GM20000 (cell line): ENCODE results near the gene EXOC6B.

Source experiments
- DNase-seq: peaks from one replicate; pipeline ENCODE4 v3.0.0; 2012; ENCODE audit warnings: low spot score
- TF ChIP-seq, protein P1 (sequence below): IDR thresholded peaks from 2 replicates; pipeline ENCODE4 v1.5.1; 2012; ENCODE audit warnings: mild to moderate bottlenecking, control low read depth; ENCODE audit errors: extremely low read depth, missing control alignments

Gene EXOC6B

DNA sequence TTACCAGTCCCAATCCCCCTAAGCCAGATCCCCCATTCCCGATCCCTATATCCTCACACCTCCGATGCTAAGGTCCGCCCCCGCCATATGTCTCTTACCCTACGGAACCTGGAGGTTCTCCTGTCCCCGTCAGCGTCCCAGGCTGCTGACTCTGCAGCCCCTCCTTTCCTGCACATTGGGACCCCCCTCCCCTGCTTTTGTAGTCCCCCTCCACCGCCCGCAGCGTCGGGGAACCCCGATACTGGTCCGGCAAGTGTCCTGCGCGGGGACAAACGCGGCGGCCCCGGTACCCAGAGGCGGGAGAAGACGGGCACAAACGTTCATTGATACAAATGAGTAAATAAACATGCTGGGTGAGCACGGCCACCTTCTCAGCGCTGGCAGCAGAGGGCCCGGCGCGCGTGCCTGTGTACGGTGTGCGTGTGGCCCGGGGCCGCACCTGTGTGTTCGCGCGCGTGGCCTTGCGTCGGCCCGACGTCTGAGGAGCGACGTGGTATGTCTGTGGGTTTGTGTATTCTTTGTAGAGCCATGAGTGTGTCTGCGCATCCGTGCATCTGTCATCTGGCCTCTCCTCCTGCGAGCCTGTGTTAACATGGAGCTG lies 676.2 kb downstream of the EXOC6B start:
- no peak for DNase-seq
- TF ChIP-seq, protein P1, sequence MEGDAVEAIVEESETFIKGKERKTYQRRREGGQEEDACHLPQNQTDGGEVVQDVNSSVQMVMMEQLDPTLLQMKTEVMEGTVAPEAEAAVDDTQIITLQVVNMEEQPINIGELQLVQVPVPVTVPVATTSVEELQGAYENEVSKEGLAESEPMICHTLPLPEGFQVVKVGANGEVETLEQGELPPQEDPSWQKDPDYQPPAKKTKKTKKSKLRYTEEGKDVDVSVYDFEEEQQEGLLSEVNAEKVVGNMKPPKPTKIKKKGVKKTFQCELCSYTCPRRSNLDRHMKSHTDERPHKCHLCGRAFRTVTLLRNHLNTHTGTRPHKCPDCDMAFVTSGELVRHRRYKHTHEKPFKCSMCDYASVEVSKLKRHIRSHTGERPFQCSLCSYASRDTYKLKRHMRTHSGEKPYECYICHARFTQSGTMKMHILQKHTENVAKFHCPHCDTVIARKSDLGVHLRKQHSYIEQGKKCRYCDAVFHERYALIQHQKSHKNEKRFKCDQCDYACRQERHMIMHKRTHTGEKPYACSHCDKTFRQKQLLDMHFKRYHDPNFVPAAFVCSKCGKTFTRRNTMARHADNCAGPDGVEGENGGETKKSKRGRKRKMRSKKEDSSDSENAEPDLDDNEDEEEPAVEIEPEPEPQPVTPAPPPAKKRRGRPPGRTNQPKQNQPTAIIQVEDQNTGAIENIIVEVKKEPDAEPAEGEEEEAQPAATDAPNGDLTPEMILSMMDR, result no peak

DNA sequence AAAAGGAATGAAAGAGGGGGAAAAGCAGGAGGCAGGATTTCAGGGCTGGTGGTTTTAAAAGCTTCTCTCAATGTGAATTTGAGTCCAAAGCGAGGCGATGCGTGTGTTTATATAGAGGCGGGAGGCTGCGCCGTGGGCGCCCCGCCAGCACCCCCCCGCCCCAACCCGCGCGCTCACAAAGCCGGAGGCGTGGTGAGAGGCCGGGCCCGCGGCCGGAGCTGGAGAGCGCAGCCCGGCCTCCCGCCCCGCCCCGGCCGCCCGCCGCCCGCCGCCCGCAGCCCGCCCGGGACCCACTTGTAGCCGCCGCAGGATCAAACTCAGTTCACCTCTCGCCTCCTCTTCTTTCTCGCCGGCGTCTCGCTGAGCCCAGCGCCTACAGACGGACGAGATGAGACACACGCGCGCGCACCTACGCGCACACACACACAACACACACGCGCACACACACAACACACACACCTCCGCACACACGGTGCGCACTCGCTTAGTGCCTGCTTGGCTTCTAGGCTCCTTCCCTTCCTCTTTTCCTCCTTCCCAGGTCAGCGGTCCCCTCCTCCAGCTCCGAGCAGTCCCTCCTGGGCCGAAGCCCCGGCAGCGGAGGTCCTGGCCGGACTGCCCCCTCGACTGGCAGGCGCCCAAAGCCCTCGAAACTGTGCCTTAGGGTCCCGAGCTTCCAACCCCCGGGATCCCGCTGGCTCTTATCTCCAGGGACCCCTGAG lies 676.8 kb downstream of the EXOC6B start:
- TF ChIP-seq, protein P1, result no peak
- peak; percentile 44 for DNase-seq

DNA sequence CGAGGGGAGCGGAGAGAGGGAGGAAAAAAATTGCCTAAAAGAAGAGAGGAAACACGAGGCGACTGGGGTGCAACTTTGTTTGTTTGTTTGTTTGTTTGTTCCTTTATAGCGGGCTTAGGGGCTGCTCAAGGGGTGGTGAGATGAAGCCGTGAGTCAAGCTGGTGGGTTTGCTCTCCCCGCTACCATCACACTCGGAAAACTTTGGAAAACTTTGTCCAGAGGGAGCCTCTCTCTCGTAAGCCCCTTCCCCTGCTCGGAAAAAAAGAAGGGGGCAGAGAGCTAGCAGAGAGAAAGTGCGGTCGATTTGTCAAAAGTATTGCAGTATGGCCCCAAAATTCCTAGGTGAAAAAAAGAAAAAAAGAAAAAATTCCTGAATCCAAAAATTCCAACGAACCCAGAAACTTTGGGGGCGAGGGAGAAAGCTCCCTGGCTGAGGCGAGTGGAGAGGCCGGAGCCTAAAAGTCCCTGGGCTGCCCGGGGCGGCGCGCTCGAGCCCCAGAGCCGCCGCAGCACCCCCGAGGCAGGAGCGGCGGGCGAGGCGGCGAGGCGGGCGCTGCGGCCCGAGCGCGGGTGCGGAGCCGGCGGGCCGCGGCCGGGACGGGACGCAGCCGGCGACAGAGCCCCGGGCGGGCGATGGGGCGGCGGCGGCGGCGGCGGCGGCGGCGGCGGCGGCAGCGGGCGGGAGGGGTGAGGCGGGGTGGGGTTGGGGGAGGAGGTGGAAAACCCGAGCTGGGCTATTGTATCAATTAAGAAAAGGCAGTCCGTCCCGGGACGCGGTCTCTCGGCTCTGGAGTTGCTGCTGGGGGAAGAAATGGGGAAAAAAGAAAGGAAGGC lies 677.6 kb downstream of the EXOC6B start:
- TF ChIP-seq, protein P1, result no peak
- DNase-seq, result peak; percentile 52

DNA sequence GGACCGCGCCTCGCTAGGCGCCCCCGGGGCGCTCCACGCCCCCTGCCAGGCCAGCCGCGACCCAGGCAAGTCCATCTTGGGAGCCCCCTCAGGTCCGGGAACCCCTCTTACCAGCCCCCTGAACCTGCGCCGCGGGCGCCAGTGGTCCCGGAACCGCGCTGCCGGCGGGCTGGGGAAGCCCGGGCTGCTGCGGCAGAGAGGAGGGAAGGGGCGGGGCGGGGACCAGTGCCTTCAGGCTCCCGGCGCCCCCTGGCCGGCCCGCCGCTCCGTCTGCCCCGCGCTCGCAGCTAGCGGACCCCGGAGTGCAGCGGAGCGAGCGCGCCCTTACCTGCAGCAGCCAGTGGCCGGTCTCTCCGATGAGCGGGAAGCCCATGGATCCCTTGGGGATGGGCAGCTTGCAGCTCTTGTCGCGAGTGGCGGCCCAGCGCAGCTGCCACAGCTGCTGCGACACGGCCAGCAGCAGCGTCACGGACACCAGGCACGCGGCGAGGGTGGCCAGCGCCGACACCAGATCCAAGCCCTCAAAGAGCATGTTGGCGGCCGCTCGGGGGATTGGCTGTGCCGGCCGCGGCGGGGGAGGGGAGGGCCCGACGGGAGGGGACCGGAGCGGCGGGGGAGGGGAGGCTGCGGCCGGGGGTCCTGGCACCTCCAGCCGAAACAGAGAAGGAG lies 678.4 kb downstream of the EXOC6B start, which contains the start of gene CYP26B1:
TSS of gene CYP26B1 (minus strand) at position 560 of the 669 bp plus-strand sequence. CDS start at position 532, 28 bp downstream.
- peak; percentile 47 for DNase-seq
- TF ChIP-seq, protein P1, result no peak

DNA sequence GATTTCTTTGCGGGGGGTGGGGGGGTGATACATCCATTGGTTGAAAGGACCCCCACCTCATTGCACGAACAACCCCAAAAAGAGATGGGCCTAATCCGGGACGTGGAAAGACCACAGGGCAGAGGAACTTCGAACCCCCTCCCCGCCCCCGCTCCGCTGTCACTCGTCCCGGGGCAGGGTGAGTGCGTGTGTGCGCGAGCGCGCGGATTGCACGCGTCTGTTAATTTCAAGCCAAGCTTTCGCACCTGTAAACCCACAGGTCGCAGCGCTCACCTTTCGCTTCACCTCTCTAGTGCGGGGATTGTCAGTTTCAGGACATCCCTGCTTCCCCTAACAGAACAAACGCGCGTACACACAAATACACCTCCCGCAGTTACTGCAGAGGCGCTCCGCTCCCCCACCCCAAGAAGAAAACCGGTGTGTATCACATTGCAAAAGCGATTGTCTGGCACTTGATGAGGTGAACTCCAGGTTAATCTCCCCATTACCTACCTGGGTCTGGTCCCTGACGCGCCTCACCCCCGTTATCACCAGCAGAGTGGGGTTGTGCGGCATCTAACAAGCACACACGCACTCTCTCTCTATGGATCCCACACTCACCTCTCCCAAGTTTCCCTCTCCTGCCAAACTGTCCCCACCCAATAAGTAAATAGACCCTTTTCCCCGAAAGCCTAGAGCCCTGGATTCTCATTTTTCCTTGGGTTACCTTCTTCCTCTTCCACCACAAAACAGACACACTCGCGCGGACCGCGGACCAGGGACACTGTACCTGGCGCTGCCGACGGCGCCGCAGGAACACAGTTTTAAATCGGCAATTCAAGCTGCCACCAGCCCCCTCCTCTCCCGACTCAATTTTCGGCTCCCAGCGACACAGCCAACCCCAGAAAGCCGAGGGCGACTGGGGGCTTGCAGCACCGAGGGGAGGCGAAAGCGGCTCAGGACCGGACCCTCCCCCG lies 679.2 kb downstream of the EXOC6B start:
- peak; percentile 54 for DNase-seq
- TF ChIP-seq, protein P1, result no peak

DNA sequence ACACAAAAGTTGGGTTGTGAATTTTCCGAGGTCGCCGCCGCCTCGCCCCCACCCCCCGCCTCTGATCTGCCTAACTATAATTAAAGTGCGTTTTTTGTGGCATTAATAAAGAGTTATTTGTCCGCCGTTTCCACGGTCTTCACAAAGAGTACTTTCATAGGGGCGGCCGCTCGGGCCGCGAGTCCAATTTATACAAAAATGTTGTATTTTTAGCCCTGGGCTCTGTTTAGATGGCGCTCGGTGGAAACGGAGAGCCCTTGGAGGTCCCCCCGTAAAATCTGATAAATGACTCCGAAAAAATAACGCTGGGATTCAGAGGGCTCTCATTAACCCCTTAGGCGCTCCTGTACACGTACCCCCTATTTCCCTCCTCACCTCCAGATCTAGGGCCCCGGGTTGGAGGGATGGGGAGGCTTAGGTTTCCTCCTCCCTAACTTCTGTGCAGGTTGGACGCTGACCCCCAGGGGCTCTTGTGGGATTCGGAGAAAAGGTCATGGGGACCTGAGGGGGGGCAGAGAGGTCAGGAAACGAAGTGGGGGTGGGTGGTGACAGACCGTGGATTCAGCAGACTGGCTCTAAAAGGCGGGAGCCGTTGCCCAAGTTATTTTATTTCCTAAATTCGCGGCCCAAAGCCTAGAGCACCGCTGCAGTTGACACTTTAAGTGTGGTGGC lies 680.0 kb downstream of the EXOC6B start:
- TF ChIP-seq, protein P1, result no peak
- no peak for DNase-seq
